ENCODE data around the gene MYADML2.
"Not testable (repeated sequence)": the region's sequence is repeated elsewhere in the genome, so short reads cannot be mapped to it uniquely, and the experiment has no call there.

DNA sequence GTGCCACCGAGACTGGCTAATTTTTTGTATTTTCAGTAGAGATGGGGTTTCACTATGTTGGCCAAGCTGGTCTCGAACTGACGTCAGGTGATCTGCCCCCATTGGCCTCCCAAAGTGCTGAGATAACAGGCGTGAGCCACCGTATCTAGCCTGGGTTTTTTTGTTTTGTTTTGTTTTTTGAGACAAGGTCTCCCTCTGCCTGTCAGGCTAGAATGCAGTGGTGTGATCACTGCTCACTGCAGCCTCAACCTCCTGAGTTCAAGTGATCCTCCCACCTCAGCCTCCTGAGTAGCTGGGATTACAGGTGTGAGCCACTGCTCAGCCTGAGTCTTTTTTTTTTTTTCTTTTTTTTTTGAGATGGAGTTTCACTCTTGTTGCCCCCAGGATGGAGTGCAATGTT is 6.4 kb upstream of the MYADML2 start:
- TF ChIP-seq, protein P1, sequence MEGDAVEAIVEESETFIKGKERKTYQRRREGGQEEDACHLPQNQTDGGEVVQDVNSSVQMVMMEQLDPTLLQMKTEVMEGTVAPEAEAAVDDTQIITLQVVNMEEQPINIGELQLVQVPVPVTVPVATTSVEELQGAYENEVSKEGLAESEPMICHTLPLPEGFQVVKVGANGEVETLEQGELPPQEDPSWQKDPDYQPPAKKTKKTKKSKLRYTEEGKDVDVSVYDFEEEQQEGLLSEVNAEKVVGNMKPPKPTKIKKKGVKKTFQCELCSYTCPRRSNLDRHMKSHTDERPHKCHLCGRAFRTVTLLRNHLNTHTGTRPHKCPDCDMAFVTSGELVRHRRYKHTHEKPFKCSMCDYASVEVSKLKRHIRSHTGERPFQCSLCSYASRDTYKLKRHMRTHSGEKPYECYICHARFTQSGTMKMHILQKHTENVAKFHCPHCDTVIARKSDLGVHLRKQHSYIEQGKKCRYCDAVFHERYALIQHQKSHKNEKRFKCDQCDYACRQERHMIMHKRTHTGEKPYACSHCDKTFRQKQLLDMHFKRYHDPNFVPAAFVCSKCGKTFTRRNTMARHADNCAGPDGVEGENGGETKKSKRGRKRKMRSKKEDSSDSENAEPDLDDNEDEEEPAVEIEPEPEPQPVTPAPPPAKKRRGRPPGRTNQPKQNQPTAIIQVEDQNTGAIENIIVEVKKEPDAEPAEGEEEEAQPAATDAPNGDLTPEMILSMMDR (IDR thresholded peaks at IDR 0.05) = not testable (repeated sequence)
- not testable (repeated sequence) for TF ChIP-seq POLR2A (IDR thresholded peaks at IDR 0.05)
